Osteoblast (primary cell): ENCODE data around the gene SNRK. TPM values are rescaled to one million over a fixed set of nuclear protein-coding genes. Genes with fewer than 3 reads are reported as not detected.
A peak's percentile ranks its signal among the peaks of the same experiment; 100 is the strongest.

Experiments
- DNase-seq: peaks from one replicate; pipeline ENCODE4 v3.0.0; 2011; ENCODE audit warnings: low spot score, mixed read lengths; ENCODE audit not compliant: insufficient read length; ENCODE audit errors: missing footprints
- H2AFZ ChIP-seq: 2 replicates; pipeline ENCODE4 v1.6.0; 2011; ENCODE audit warnings: mild to moderate bottlenecking, low read length
- H3K27ac ChIP-seq: 2 replicates; pipeline ENCODE4 v1.5.1; 2011; ENCODE audit warnings: mild to moderate bottlenecking, low read depth, low read length, moderate library complexity
- H3K27me3 ChIP-seq: 2 replicates; pipeline ENCODE4 v1.6.0; 2012; ENCODE audit warnings: mild to moderate bottlenecking, control low read depth, inconsistent platforms, low read length, moderate library complexity; ENCODE audit not compliant: insufficient read depth
- H3K36me3 ChIP-seq: 2 replicates; pipeline ENCODE4 v1.5.1; 2011; ENCODE audit warnings: mild to moderate bottlenecking, low read length, control low read depth, moderate library complexity; ENCODE audit not compliant: insufficient read depth
- H3K4me1 ChIP-seq: 2 replicates; pipeline ENCODE4 v1.5.1; 2011; ENCODE audit warnings: mild to moderate bottlenecking, low read length, control low read depth, moderate library complexity; ENCODE audit not compliant: insufficient read depth
- H3K4me2 ChIP-seq: 2 replicates; pipeline ENCODE4 v1.6.0; 2011; ENCODE audit warnings: mild to moderate bottlenecking, low read length; ENCODE audit not compliant: insufficient read depth
- H3K4me3 ChIP-seq: fragments of 200-600 bp; sonication (generic); 3 replicates; pipeline ENCODE4 v1.5.1; 2012; ENCODE audit warnings: mild to moderate bottlenecking, low read length, inconsistent platforms; ENCODE audit not compliant: insufficient read depth
- H3K79me2 ChIP-seq: 2 replicates; pipeline ENCODE4 v1.6.0; 2012; ENCODE audit warnings: mild to moderate bottlenecking, low read length, control low read depth, inconsistent platforms; ENCODE audit not compliant: insufficient read depth
- H3K9me3 ChIP-seq: 2 replicates; pipeline ENCODE4 v1.5.1; 2011; ENCODE audit warnings: low read depth, low read length, control low read depth
- H4K20me1 ChIP-seq: 2 replicates; pipeline ENCODE4 v1.6.0; 2012; ENCODE audit warnings: mild to moderate bottlenecking, low read length, control low read depth; ENCODE audit not compliant: insufficient read depth
- total RNA-seq: library from RNA; depleted of rRNA; stranded (reverse); fragments of >200 nt; gene quantifications from 2 replicates; pipeline ENCODE4 v1.2.3, GENCODE V29; 2012
- TF ChIP-seq, protein P1 (sequence below): IDR thresholded peaks from 2 replicates; pipeline ENCODE4 v1.5.1; 2011; ENCODE audit warnings: mild to moderate bottlenecking, low read depth, low read length, moderate library complexity; ENCODE audit errors: extremely low read depth

The SNRK gene
- total RNA-seq, 1 donor: 26.1 TPM

DNA sequence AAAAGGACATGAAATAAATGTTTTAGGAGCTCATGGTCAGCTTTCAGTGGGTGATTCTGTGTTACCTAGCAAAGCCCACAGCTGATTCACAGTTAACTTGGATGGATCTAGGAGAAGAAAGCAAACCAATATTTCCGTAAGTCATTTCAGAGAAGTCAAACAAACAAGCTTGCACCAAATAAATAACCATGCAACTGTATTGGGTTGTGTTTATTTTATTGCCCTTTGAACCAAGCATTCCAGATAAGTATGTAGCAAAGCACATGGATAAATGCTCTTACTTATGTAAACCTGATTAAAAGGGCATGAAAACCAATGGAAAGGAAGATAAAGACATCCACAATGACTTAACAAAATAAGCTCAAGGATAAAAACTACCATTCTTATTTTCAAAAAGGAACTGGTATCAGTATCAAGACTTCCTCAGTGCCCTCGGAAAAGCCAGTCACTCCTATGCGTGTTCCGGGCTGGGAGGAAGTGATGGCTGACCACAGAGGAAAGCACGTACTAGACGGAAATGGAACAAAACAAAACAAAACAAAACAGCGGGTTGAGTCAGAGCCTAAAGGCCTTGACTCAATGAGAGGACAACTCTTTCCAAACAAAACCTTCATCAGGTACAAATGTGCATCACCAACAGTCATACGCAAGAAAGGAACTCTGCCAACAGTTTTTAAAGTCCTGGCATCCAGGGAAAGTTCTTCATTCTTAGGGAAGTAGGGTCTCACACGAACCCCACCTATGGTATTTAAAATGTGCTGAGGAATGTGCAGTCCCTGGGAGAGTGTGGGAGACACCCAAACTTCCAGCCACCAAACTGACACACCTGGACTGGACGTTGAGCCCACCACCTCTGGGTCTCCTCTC, 103.3 kb downstream of the SNRK start:
- Histone ChIP-seq H3K4me3 (peak overlapping the region; percentile 2), H3K4me2 (peak overlapping the region; percentile 49), H3K79me2 (no peaks in the 10 kb centered on the region), H3K36me3 (no peaks in the 10 kb centered on the region), H2AFZ (no peak overlapping the region), H3K4me1 (peaks cover 13% of the 10 kb centered on the region), H3K27me3 (no peaks in the 10 kb centered on the region), H3K9me3 (no peaks in the 10 kb centered on the region), H3K27ac (peak overlapping the region; percentile 25), H4K20me1 (no peaks in the 10 kb centered on the region)
- TF ChIP-seq, protein P1, sequence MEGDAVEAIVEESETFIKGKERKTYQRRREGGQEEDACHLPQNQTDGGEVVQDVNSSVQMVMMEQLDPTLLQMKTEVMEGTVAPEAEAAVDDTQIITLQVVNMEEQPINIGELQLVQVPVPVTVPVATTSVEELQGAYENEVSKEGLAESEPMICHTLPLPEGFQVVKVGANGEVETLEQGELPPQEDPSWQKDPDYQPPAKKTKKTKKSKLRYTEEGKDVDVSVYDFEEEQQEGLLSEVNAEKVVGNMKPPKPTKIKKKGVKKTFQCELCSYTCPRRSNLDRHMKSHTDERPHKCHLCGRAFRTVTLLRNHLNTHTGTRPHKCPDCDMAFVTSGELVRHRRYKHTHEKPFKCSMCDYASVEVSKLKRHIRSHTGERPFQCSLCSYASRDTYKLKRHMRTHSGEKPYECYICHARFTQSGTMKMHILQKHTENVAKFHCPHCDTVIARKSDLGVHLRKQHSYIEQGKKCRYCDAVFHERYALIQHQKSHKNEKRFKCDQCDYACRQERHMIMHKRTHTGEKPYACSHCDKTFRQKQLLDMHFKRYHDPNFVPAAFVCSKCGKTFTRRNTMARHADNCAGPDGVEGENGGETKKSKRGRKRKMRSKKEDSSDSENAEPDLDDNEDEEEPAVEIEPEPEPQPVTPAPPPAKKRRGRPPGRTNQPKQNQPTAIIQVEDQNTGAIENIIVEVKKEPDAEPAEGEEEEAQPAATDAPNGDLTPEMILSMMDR: no peak
- DNase-seq: peak; percentile 85

DNA sequence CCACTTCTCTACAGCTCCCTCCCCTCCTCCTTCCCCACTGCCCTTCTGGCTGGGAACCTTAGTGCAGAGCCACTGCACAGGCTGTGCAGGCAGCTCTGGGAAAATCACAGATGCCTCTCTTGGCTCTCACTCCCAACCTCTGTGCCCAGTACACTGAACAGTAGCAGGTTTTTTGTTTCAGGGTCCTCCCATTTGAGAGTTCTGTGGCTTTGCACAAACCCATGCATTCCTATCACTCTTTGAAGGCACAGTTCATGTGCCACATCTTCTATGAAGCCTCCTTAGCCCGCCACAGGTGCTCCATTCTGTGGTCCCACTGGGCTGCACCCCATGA, 103.9 kb downstream of the SNRK start:
- Histone ChIP-seq H3K4me3 (peak overlapping the region; percentile 2), H3K4me2 (peak overlapping the region; percentile 49), H3K4me1 (peaks cover 13% of the 10 kb centered on the region), H3K9me3 (no peaks in the 10 kb centered on the region), H3K27ac (peak overlapping the region; percentile 25), H2AFZ (no peak overlapping the region), H3K36me3 (no peaks in the 10 kb centered on the region), H3K79me2 (no peaks in the 10 kb centered on the region), H4K20me1 (no peaks in the 10 kb centered on the region), H3K27me3 (no peaks in the 10 kb centered on the region)
- no peak for DNase-seq
- TF ChIP-seq, protein P1: no peak

DNA sequence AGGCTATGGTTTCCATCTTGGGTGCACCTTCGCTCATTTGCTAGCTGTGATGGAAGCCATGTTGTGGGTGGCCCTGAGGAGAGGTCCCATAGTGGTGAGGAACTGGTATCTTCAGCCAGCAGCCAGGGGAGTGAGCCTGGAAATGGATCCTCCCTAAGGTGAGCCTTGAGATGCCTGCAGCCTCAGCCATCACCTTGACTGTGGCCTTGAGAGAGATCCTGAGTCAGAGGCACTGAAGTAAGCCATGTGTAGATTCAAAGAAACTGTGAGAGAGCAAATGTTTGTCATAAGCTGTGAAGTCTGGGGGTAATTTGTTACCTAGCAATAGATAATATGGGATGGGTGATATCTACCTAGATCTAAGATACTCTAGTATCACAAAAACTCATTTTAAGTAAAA, 105.3 kb downstream of the SNRK start:
- H3K4me1 ChIP-seq: peaks cover 13% of the 10 kb centered on the region

DNA sequence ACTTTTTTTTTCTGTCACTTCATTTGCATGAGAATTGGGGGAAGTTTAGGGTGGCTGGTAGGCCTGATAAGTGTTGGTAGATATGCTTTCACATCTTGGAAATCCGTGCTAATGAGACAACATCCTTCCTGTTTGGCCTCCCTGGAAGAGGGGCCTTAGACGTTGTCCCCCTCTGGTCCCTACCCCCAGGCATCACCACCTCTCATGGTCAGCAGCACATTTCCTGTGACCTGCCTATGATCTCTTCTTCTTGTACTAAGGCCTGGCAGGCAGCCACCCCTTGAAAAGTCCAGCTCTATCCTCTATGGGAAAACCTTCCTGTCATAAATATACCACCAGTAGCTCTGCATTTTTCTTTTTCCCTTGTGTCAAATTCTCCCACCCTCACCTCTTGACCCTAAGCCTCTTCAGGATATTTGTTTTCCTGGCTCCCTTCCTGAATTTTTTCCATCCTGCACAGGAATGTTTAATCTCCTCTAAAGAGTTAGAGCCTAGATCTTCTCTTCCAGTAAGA, 107.8 kb downstream of the SNRK start:
- H3K36me3 ChIP-seq: no peaks in the 10 kb centered on the region
- H3K4me2 ChIP-seq: no peak overlapping the region
- no peak for DNase-seq
- H3K27ac ChIP-seq: no peak overlapping the region
- H3K4me3 ChIP-seq: no peak overlapping the region
- H3K79me2 ChIP-seq: no peaks in the 10 kb centered on the region
- H4K20me1 ChIP-seq: no peaks in the 10 kb centered on the region
- H3K9me3 ChIP-seq: no peaks in the 10 kb centered on the region
- no peak overlapping the region for H2AFZ ChIP-seq
- peaks cover 13% of the 10 kb centered on the region for H3K4me1 ChIP-seq
- TF ChIP-seq, protein P1: no peak
- H3K27me3 ChIP-seq: no peaks in the 10 kb centered on the region

More for the DNA sequence above, 105.3 kb downstream of the SNRK start:
- TF ChIP-seq, protein P1: no peak
- Histone ChIP-seq H3K4me3 (no peak overlapping the region), H3K36me3 (no peaks in the 10 kb centered on the region), H3K27me3 (no peaks in the 10 kb centered on the region), H4K20me1 (no peaks in the 10 kb centered on the region), H3K4me2 (no peak overlapping the region), H2AFZ (no peak overlapping the region), H3K79me2 (no peaks in the 10 kb centered on the region), H3K27ac (no peak overlapping the region), H3K9me3 (no peaks in the 10 kb centered on the region)
- DNase-seq: no peak
